Cardiac muscle cell (in vitro differentiated cells and primary cell): ENCODE data around the gene RXFP3. TPM values are rescaled to one million over a fixed set of nuclear protein-coding genes. Genes with fewer than 3 reads are reported as not detected.

Experiments used
- DNase-seq, 2 donors: peaks; one replicate each; pipeline versions ENCODE4 v3.0.0 to v3.0.0-alpha.2; 2010 to 2017; ENCODE audit warnings: low read depth in 1 of 2, low spot score in 1 of 2
- H3K27ac ChIP-seq: fragments of 200-600 bp; sonication (generic); 2 replicates; pipeline ENCODE4 v1.5.1; 2016
- H3K27me3 ChIP-seq: fragments of 200-600 bp; sonication (generic); 2 replicates; pipeline ENCODE4 v1.6.0; 2016; ENCODE audit warnings: control low read depth
- H3K36me3 ChIP-seq: fragments of 200-600 bp; sonication (generic); 2 replicates; pipeline ENCODE4 v1.5.1; 2016; ENCODE audit warnings: control low read depth
- H3K4me1 ChIP-seq: fragments of 200-600 bp; sonication (generic); 2 replicates; pipeline ENCODE4 v1.8.1; 2017; ENCODE audit warnings: low read depth, mild to moderate bottlenecking, mixed run types
- H3K4me3 ChIP-seq: fragments of 200-600 bp; sonication (generic); 2 replicates; pipeline ENCODE4 v1.5.1; 2016; ENCODE audit warnings: mild to moderate bottlenecking
- H3K9me3 ChIP-seq: fragments of 200-600 bp; sonication (generic); 2 replicates; pipeline ENCODE4 v1.5.1; 2017; ENCODE audit warnings: low read depth, mild to moderate bottlenecking, control low read depth
- polyA plus RNA-seq: library from polyadenylated mRNA; unstranded; fragments of >200 nt; fragmentation: Nextera tagmentation; extraction: Ambion mirVana; gene quantifications from 2 replicates; pipeline ENCODE4 v1.2.1, GENCODE V29; 2016
- total RNA-seq: library from RNA; depleted of rRNA; stranded (reverse); fragments of >200 nt; gene quantifications from 2 replicates; pipeline ENCODE4 v1.2.3, GENCODE V29; 2016
- TF ChIP-seq, protein P1 (sequence below): IDR thresholded peaks from 2 replicates; pipeline ENCODE4 v1.5.1; 2012; ENCODE audit warnings: low read depth, mild to moderate bottlenecking, low read length

Gene RXFP3, protein sequence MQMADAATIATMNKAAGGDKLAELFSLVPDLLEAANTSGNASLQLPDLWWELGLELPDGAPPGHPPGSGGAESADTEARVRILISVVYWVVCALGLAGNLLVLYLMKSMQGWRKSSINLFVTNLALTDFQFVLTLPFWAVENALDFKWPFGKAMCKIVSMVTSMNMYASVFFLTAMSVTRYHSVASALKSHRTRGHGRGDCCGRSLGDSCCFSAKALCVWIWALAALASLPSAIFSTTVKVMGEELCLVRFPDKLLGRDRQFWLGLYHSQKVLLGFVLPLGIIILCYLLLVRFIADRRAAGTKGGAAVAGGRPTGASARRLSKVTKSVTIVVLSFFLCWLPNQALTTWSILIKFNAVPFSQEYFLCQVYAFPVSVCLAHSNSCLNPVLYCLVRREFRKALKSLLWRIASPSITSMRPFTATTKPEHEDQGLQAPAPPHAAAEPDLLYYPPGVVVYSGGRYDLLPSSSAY
- 0.32 TPM in 1 of 2 replicates, not detected in the other for total RNA-seq
- polyA plus RNA-seq, result not detected in 2 replicates

DNA sequence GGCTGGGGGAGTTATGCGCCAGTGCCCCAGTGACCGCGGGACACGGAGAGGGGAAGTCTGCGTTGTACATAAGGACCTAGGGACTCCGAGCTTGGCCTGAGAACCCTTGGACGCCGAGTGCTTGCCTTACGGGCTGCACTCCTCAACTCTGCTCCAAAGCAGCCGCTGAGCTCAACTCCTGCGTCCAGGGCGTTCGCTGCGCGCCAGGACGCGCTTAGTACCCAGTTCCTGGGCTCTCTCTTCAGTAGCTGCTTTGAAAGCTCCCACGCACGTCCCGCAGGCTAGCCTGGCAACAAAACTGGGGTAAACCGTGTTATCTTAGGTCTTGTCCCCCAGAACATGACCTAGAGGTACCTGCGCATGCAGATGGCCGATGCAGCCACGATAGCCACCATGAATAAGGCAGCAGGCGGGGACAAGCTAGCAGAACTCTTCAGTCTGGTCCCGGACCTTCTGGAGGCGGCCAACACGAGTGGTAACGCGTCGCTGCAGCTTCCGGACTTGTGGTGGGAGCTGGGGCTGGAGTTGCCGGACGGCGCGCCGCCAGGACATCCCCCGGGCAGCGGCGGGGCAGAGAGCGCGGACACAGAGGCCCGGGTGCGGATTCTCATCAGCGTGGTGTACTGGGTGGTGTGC is at the start of gene RXFP3:
Gene RXFP3 (plus strand): TSS at position 6 of the 636 bp plus-strand sequence. CDS start 355 bp downstream, at position 361.
- no peaks in the 10 kb centered on the region for H3K36me3 ChIP-seq
- H3K4me1 ChIP-seq, result no peaks in the 10 kb centered on the region
- H3K27ac ChIP-seq, result no peak within 1 kb of the TSS
- H3K9me3 ChIP-seq, result no peaks in the 10 kb centered on the region
- TF ChIP-seq, protein P1, sequence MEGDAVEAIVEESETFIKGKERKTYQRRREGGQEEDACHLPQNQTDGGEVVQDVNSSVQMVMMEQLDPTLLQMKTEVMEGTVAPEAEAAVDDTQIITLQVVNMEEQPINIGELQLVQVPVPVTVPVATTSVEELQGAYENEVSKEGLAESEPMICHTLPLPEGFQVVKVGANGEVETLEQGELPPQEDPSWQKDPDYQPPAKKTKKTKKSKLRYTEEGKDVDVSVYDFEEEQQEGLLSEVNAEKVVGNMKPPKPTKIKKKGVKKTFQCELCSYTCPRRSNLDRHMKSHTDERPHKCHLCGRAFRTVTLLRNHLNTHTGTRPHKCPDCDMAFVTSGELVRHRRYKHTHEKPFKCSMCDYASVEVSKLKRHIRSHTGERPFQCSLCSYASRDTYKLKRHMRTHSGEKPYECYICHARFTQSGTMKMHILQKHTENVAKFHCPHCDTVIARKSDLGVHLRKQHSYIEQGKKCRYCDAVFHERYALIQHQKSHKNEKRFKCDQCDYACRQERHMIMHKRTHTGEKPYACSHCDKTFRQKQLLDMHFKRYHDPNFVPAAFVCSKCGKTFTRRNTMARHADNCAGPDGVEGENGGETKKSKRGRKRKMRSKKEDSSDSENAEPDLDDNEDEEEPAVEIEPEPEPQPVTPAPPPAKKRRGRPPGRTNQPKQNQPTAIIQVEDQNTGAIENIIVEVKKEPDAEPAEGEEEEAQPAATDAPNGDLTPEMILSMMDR, result no peak
- peak within 1 kb of the TSS; percentile 25 for H3K4me3 ChIP-seq
- DNase-seq, result peak; percentile 34 to 66
- H3K27me3 ChIP-seq, result peaks cover 27% of the 10 kb centered on the region

DNA sequence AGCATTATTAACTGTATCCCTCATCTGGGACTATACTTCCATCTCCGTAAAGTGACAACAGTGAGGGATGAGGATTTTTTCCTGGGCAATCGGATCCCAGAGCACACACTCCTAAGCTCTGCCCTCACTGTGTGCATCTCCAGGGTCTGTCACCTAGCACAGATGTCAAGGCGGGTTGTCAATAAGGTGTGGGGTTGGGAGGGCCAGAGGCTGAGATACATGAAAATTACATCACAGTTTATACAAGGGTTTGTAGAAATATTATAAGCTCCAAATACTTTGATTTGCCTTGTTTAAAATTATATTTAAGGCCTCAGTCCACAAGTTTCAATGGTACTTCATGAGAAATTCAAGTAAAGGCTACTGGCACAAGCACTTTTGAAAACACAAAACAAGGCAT is 48.9 kb upstream of the RXFP3 start:
- no peak overlapping the region for H3K27ac ChIP-seq
- TF ChIP-seq, protein P1, result no peak
- no peaks in the 10 kb centered on the region for H3K36me3 ChIP-seq
- H3K4me3 ChIP-seq, result no peak overlapping the region
- no peaks in the 10 kb centered on the region for H3K9me3 ChIP-seq
- H3K27me3 ChIP-seq, result no peaks in the 10 kb centered on the region
- no peak for DNase-seq
- peaks cover 45% of the 10 kb centered on the region for H3K4me1 ChIP-seq

DNA sequence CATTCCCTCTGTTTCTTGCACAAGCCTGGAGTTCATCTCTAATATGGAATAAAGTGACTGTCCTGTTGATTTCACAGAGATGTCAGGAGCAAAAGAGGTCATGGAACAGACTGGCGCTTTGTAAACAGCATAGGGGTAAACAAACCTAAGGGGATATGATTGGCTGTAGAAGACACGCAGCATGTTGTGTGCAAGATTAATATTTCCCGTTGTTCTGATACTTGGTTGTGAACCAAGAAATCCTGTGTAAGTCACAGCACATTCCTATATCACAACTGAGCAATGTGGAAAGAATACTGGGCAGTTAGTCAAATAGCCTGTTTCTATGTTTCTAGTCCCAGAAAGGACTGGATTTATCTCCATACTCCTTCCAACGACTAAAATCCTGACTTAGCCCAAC is 47.6 kb upstream of the RXFP3 start:
- Histone ChIP-seq H3K27ac (peak overlapping the region; percentile 89), H3K36me3 (no peaks in the 10 kb centered on the region), H3K27me3 (no peaks in the 10 kb centered on the region), H3K4me1 (peaks cover 43% of the 10 kb centered on the region), H3K9me3 (no peaks in the 10 kb centered on the region), H3K4me3 (no peak overlapping the region)
- TF ChIP-seq, protein P1, result no peak
- peak in 1 of 2 donors; percentile 82 for DNase-seq

DNA sequence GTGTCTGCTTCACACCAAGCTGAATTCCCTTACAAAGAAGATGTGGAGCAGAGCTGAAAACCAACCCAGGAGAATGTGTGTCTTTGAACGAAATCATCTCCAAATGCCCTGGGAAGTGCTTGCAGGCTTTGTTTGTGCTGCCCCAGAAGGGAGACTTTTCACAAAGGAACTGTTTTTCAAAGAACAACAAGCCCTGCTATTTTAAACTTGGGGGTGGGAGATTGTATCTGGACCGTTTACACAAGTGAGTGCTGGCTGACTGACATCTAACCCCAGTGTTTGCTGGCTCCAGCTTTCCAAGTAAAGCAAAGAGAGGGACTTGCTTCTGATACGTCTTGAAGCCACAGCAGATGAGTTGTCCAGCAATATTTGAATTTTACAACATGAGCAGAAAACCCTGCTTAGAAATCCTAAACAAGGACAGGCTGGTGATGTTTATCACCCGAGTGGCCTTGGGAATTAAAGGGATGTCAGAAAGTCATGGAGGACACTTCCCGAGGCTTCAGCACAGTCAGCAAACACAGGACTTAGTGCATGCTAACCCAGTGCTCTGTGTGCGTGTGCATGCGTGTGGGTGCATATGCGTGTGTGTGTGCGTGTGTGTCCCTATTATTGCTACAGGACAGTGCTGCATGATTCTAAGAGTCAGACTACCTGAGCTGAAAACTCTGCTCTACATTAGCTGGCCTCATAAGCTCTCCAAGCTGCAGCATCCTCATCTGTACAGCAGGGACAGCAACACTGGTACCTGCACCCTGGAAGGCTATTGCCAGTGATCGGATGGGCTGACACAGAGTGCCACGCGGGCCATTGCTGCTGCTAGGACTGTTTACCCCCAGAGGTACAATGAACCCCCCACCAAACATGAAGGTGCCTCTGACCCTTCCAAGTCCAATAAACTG is 45.8 kb upstream of the RXFP3 start:
- Histone ChIP-seq H3K4me1 (peaks cover 42% of the 10 kb centered on the region), H3K27ac (peak overlapping the region; percentile 89), H3K36me3 (no peaks in the 10 kb centered on the region), H3K4me3 (peak overlapping the region; percentile 66), H3K9me3 (no peaks in the 10 kb centered on the region), H3K27me3 (no peaks in the 10 kb centered on the region)
- TF ChIP-seq, protein P1, result peak; percentile 31
- peak; percentile 38 to 58 for DNase-seq

DNA sequence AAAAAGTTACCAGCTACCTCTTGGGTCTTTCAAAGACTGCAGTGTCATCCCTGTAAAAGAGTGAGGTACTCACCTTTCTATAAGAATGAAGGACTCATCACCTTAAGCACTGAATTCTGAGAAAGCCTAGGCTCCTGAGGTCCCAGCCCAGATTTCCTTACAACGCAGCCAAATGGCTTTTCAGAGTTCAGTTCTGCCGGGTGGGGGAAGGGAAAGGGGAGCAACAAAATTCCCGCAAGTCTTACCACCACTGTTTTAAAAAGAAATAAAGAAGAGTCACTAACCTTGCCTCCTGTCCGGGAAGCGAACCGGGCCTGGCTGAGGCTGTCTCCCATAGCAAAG is 44.8 kb upstream of the RXFP3 start:
- DNase-seq, result no peak
- H3K4me1 ChIP-seq, result peaks cover 32% of the 10 kb centered on the region
- peak overlapping the region; percentile 89 for H3K27ac ChIP-seq
- peak overlapping the region; percentile 66 for H3K4me3 ChIP-seq
- H3K27me3 ChIP-seq, result no peaks in the 10 kb centered on the region
- TF ChIP-seq, protein P1, result no peak
- H3K9me3 ChIP-seq, result no peaks in the 10 kb centered on the region
- no peaks in the 10 kb centered on the region for H3K36me3 ChIP-seq
